Activated CD8-positive, alpha-beta memory T cell treated with anti-CD3 and anti-CD28 coated beads for 48 hours (primary cell): Measurements from ENCODE around the gene C1S.
"Not testable (repeated sequence)": the region's sequence is repeated elsewhere in the genome, so short reads cannot be mapped to it uniquely, and the experiment has no call there.

Source experiments
- DNase-seq, 3 experiments: peaks; one replicate each; pipeline ENCODE4 v3.0.0-alpha.2; 2020; ENCODE audit warnings: low read depth in 2 of 3, low spot score in 2 of 3

The C1S gene

DNA sequence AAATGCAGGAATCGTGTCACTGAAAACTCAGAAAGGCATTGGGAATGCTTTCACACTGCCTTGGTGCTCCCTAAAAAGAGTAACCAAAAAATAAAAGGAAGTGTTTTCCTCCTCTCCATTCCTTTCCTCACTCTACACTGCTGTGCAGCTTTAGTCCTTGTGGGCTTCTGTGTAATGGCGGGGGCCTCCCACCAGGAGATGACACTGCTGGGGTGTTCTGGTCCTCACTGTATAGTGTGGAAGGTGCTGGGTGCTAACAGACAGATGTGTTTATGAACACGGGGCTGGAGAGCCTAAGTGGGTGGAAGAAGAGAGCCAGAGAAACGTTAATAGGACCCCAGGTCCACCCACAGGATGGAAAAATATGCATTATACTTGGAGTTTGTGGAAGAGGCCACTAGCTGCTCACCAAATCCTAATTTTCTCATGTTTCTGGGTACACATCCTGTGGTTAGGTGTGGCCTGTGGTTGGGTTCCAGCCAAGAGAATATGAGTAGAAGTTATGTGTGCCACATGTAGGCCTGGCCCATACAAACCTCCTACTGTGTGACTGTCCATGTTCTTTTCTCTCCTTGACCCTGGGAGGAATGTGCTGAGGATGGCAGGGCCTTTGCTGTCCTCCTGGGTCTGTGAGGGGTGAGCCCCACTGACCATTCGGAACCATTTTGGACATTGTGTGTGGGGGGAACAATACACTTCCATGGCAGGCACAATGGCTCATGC, 14.0 kb upstream of the C1S start:
- no peak for DNase-seq

DNA sequence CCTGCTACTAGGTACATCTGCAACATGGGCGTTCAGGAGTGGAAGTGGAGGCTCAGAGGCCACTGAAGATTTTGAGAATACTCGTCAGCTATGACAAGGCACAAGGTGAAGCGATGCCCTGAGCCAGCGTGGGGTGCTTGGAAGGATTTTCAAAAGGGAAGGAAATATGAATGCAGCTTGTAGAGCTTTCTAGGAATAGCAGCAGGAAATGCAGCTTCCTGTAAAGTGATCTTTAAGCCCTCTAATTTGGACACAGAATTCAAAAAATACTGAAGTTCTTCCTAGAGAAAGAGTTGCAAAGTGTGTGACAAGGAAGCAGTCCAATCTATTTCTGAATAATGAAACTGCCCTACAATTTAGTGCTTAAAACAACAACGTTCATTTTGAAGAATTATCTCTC, 13.2 kb upstream of the C1S start:
- DNase-seq: no peak

GRCh38 chr12:7049445-7049951, 11.0 kb upstream of the C1S start:
- not testable (repeated sequence) for DNase-seq

GRCh38 chr12:7049973-7050372, 10.5 kb upstream of the C1S start:
- DNase-seq: not testable (repeated sequence)

DNA sequence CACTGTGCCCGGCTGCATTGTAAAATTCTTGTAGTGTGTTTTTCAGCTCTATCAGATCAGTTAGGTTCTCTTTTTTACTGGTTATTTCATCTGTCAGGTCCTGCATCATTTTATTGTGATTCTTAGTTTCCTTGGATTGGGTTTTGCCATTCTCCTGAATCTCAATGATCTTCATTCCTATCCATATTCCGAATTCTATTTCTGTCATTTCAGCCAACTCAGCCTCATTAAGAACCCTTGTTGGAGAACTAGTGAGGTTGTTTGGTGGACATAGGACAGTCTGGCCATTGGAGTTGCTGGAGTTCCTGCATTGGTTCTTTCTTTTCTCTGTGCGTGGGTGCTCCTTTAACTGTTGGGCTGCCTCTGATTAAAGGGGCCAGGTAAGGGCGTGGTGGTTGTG, 5.6 kb upstream of the C1S start:
- no peak for DNase-seq

DNA sequence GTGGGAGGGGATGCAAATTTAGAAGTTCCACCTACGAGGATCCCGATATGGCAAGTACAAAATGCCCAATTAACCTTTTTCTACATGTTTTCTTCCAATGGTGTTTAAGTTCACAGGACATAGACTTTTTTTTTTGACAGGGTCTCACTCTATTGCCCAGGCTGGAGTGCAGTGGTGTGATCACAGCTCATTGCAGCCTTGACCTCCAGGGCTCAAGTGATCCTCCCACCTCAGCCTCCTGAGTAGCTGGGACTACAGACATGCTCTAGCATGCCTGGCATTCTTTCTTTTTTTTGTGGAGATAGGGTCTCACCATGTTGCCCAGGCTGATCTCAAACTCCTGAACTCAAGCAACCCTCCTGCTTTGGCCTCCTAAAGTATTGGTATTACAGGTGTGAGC, 4.8 kb upstream of the C1S start:
- DNase-seq: not testable (repeated sequence)

DNA sequence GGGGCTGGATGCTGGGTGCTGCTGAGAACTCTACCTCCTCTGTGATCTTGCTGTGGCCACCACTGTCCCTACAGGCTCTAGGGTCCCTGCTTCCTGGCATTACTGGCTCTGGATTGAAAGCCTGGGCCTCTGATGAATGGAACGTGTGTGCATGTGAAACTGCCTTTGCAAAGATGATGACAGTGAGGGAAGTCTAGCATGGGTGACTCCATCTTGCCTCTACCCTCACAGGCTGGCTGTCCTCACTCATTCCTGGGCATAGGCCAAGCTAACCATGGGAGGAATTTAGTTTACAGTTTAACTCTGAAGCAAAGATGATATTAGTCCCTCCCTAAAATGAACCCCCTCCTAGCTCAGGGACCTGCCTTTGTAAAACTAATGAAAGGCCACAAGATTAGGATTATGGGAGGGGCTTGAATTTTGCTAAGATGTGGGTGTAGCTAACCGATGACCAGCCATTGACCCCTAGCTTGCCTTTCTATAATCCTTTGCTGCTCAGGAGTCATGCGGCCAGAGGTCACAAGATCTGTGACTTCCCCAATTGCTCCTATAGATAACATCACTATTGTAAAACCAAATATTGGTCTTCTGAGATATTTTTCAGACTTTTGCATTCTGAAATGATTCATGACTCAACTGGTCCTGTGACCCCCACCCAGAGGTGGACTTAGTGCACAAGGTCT, 2.2 kb upstream of the C1S start:
- DNase-seq: no peak

DNA sequence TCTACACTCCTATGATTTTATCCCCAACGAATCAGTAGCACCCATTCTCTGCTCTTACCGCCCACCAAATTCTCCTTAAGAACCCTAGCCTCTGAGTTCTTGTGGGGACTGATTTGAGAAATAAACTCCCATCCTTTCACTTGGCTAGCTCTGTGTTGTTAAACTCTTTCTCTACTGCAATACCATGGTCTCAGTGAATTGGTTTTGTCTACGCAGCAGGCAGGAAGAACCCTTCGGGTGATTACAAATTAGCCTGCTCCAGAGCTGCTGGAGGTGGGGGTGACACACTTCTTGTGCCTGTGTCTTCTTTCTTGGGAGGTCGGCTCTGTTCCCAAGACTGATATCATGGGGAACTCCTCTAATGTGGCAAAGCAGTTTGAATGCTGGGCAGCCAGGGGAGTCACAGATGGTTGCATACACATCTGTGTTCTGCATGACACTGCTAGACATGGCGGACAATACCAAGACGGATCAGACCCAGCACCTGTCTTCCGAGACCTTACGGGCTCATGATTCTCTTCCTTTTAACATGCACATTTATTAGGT, 1.6 kb upstream of the C1S start:
- DNase-seq: no peak

GRCh38 chr12:7059780-7060179, 738 bp upstream of the C1S start:
- DNase-seq: no peak

- no peak for DNase-seq
These were observed 620 bp downstream of the C1S start for GRCh38 chr12:7061138-7061537.

GRCh38 chr12:7061596-7061995, 1.1 kb downstream of the C1S start:
- no peak for DNase-seq

- DNase-seq: no peak
These were observed 4.0 kb downstream of the C1S start for GRCh38 chr12:7064516-7064915.

GRCh38 chr12:7065073-7065623, 4.6 kb downstream of the C1S start:
- DNase-seq: no peak

GRCh38 chr12:7066596-7066995, 6.1 kb downstream of the C1S start:
- DNase-seq: no peak

DNA sequence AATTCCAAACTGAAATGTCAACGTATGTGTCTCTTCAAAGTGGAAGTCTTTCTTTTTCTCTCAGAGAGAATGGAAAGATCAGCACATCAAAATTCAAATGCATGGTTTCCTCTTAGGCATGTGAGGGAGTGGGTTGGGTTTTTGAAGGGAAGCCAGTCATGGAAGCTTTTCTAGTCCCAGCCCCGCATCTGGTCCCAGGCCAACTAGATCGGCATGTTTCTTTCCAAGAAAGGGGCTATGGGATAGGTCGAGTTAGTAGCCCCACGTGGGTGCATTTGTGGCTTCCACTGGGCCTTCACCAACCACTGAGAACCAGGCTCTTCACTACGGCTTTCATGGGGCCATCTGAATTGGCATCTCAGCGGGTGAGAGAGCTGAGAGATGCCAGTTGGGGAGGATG, 6.6 kb downstream of the C1S start:
- no peak for DNase-seq

GRCh38 chr12:7068240-7068993, 7.9 kb downstream of the C1S start:
- no peak for DNase-seq

- DNase-seq: no peak
These were observed 8.5 kb downstream of the C1S start for GRCh38 chr12:7068994-7069346.

GRCh38 chr12:7069386-7069785, 8.9 kb downstream of the C1S start:
- DNase-seq: no peak

GRCh38 chr12:7072035-7072434, 11.5 kb downstream of the C1S start:
- no peak for DNase-seq

DNA sequence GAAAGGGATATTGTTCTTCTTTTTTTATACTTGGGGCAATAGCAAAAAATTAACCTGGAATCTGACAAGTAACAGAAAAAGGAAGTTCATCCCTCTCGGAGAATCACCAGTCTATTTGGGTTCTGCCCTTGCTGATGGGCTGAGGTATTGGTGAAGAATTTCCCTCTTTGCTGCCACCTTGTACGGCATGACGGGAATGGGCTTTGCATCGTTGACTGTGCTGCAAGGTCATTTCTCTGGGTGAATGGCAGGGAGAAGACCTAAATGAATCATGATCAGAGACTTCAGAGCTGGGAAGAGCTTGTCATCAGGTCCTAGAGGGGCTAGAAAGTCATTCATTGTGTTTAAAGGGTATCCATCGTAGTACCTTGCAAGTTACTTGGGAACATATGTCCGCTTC, 12.0 kb downstream of the C1S start:
- DNase-seq: no peak

DNA sequence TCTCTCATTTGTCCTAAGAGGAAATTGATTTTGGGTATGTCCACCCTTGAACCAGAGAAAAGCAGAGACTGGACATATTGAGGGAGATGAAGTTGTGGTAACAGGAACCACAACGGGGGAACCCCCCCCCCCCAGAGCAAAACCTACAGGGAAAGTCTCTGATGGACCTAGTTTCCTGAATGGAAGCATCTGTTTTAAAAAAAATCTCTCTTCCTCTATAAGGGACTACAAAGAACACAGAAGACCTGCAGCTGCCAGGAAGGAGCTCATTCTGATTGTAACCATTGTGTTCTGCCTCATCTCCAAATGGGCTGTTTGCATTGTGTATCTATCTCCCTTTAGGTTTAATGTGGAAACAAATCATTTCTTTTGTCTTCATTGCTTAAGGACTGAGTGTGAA, 13.4 kb downstream of the C1S start:
- no peak for DNase-seq

- DNase-seq: no peak
These were observed 15.0 kb downstream of the C1S start for GRCh38 chr12:7075518-7075917.
